WTC11 (cell line): ENCODE measurements around the gene TNNT3. TPM values are rescaled to one million over a fixed set of nuclear protein-coding genes. Genes with fewer than 3 reads are reported as not detected.
"Not testable (repeated sequence)": the region's sequence is repeated elsewhere in the genome, so short reads cannot be mapped to it uniquely, and the experiment has no call there.

Experiments
- ATAC-seq: fragments of 200-7000 bp; cut with Tn5 transposase; 2 replicates; pipeline ENCODE4 v1.10.0; 2021; ENCODE audit warnings: mild to moderate bottlenecking, moderate library complexity
- CTCF ChIA-PET: fragments of 300-600 bp; sonication (Branson Sonifier 250); formaldehyde crosslinking; loops from one replicate; lab custom pipeline; 2021; ENCODE audit warnings: antibody characterized with exemption; lab: Charles Lee
- POLR2A ChIA-PET: fragments of 350-600 bp; sonication (Branson Sonifier 250); formaldehyde crosslinking; loops from one replicate; lab custom pipeline; 2021; ENCODE audit warnings: antibody characterized with exemption; lab: Charles Lee
- DNase-seq: peaks from one replicate; pipeline ENCODE4 v3.0.0; 2021; ENCODE audit warnings: low spot score
- H3K27ac Mint-ChIP-seq: 2 replicates; pipeline ENCODE4 v1.8.0; 2021; ENCODE audit warnings: mixed read lengths
- H3K27me3 Mint-ChIP-seq: 2 replicates; pipeline ENCODE4 v1.8.0; 2021; ENCODE audit warnings: low read depth, mild to moderate bottlenecking, moderate library complexity, mixed read lengths
- H3K36me3 Mint-ChIP-seq: 2 replicates; pipeline ENCODE4 v1.8.0; 2021; ENCODE audit warnings: mixed read lengths
- H3K4me1 Mint-ChIP-seq: 2 replicates; pipeline ENCODE4 v1.8.0; 2022; ENCODE audit warnings: mixed read lengths
- H3K4me3 Mint-ChIP-seq: 2 replicates; pipeline ENCODE4 v1.8.0; 2021; ENCODE audit warnings: mild to moderate bottlenecking, moderate library complexity, mixed read lengths
- H3K9me3 Mint-ChIP-seq: 2 replicates; pipeline ENCODE4 v1.8.0; 2021; ENCODE audit warnings: mixed read lengths
- ATF1 ChIP-seq: sonication (generic); formaldehyde crosslinking; IDR thresholded peaks from 2 replicates; pipeline ENCODE4 v1.8.1; 2023; ENCODE audit warnings: mild to moderate bottlenecking, moderate library complexity, missing genetic modification reagents
- ATF6 ChIP-seq: sonication (generic); formaldehyde crosslinking; IDR thresholded peaks from 2 replicates; pipeline ENCODE4 v1.8.1; 2023; ENCODE audit warnings: mild to moderate bottlenecking, missing genetic modification reagents
- CBFB ChIP-seq: sonication (generic); formaldehyde crosslinking; IDR thresholded peaks from 2 replicates; pipeline ENCODE4 v1.8.1; 2022; ENCODE audit warnings: mild to moderate bottlenecking, low read depth, missing genetic modification reagents
- CDX4 ChIP-seq: fragments of 250-450 bp; sonication (Bioruptor Pico); IDR thresholded peaks from 2 replicates; pipeline ENCODE4 v1.9.0; 2021; ENCODE audit warnings: moderate library complexity, mild to moderate bottlenecking, inconsistent platforms, borderline replicate concordance
- CTCF ChIP-seq: fragments of 200-600 bp; IDR thresholded peaks from 2 replicates; pipeline ENCODE4 v1.8.0; 2022; ENCODE audit warnings: antibody characterized with exemption
- E2F1 ChIP-seq: sonication (generic); formaldehyde crosslinking; IDR thresholded peaks from 2 replicates; pipeline ENCODE4 v1.8.0; 2022; ENCODE audit warnings: mild to moderate bottlenecking, missing genetic modification reagents
- FOXK1 ChIP-seq: sonication (generic); formaldehyde crosslinking; IDR thresholded peaks from 2 replicates; pipeline ENCODE4 v1.8.0; 2022; ENCODE audit warnings: mild to moderate bottlenecking, moderate library complexity, missing genetic modification reagents
- FOXP4 ChIP-seq: sonication (generic); formaldehyde crosslinking; IDR thresholded peaks from 2 replicates; pipeline ENCODE4 v1.8.0; 2022; ENCODE audit warnings: mild to moderate bottlenecking, missing genetic modification reagents
- GABPB1 ChIP-seq: sonication (generic); formaldehyde crosslinking; IDR thresholded peaks from 2 replicates; pipeline ENCODE4 v1.8.1; 2023; ENCODE audit warnings: mild to moderate bottlenecking, missing genetic modification reagents
- GRHL2 ChIP-seq: fragments of 250-450 bp; sonication (Bioruptor Pico); IDR thresholded peaks from 2 replicates; pipeline ENCODE4 v1.8.0; 2022; ENCODE audit warnings: mild to moderate bottlenecking, moderate library complexity; ENCODE audit not compliant: insufficient replicate concordance, severe bottlenecking
- PREB ChIP-seq: sonication (generic); formaldehyde crosslinking; IDR thresholded peaks from 2 replicates; pipeline ENCODE4 v1.8.1; 2022; ENCODE audit warnings: mild to moderate bottlenecking, missing genetic modification reagents, moderate library complexity, borderline replicate concordance
- RORB ChIP-seq: fragments of 250-450 bp; sonication (Bioruptor Pico); IDR thresholded peaks from 2 replicates; pipeline ENCODE4 v1.9.0; 2021; ENCODE audit warnings: mild to moderate bottlenecking
- TEAD1 ChIP-seq: sonication (generic); formaldehyde crosslinking; IDR thresholded peaks from 2 replicates; pipeline ENCODE4 v1.8.0; 2022; ENCODE audit warnings: mild to moderate bottlenecking, missing genetic modification reagents
- TP53 ChIP-seq: sonication (generic); formaldehyde crosslinking; IDR thresholded peaks from 2 replicates; pipeline ENCODE4 v1.8.1; 2023; ENCODE audit warnings: mild to moderate bottlenecking, missing genetic modification reagents
- USF1 ChIP-seq: sonication (generic); formaldehyde crosslinking; IDR thresholded peaks from 2 replicates; pipeline ENCODE4 v1.8.0; 2022; ENCODE audit warnings: mild to moderate bottlenecking, missing genetic modification reagents
- ZBTB43 ChIP-seq: sonication (generic); formaldehyde crosslinking; IDR thresholded peaks from 2 replicates; pipeline ENCODE4 v1.8.1; 2023; ENCODE audit warnings: mild to moderate bottlenecking, missing genetic modification reagents
- ZMAT4 ChIP-seq: fragments of 250-450 bp; sonication (Bioruptor Pico); IDR thresholded peaks from 2 replicates; pipeline ENCODE4 v1.9.0; 2021; ENCODE audit warnings: mild to moderate bottlenecking
- total RNA-seq: library from RNA; stranded (reverse); gene quantifications from 3 replicates; pipeline ENCODE4 v1.2.3, GENCODE V29; 2021

Gene TNNT3
- total RNA-seq, 1 experiment from 2014 or later = not detected

- TF ChIP-seq CTCF = no peak
- TF ChIP-seq GABPB1 (CRISPR knock-in tag) = no peak
- no peak for TF ChIP-seq ZMAT4 (CRISPR knock-in tag)
- TF ChIP-seq CDX4 (CRISPR knock-in tag) = no peak
These were observed 35.2 kb upstream of the TNNT3 start (continued) for GRCh38 chr11:1884303-1884700.

GRCh38 chr11:1886551-1886950 is 33.0 kb upstream of the TNNT3 start:
- POLR2A ChIA-PET, DNase-seq, H3K4me3 Mint-ChIP-seq, H3K9me3 Mint-ChIP-seq, H3K36me3 Mint-ChIP-seq, CTCF ChIA-PET, H3K27me3 Mint-ChIP-seq, H3K4me1 Mint-ChIP-seq, H3K27ac Mint-ChIP-seq, ATAC-seq: not testable (repeated sequence)

GRCh38 chr11:1887451-1888346 is 31.8 kb upstream of the TNNT3 start:
- POLR2A ChIA-PET = no interaction called here
- Mint-ChIP-seq H3K27me3 (no peaks in the 10 kb centered on the region; the same call in 1 of the 2 replicates), H3K27ac (no peak overlapping the region), H3K9me3 (no peaks in the 10 kb centered on the region), H3K4me1 (no peaks in the 10 kb centered on the region), H3K36me3 (no peaks in the 10 kb centered on the region), H3K4me3 (no peak overlapping the region)
- ATAC-seq = no peak
- no peak for TF ChIP-seq TEAD1 (CRISPR knock-in tag)
- TF ChIP-seq ATF1 (CRISPR knock-in tag) = no peak
- no peak for TF ChIP-seq ZBTB43
- no peak for TF ChIP-seq GRHL2 (CRISPR knock-in tag)
- no peak for TF ChIP-seq TP53
- no peak for TF ChIP-seq FOXK1 (CRISPR knock-in tag)
- no peak for TF ChIP-seq CBFB (CRISPR knock-in tag)
- no peak for TF ChIP-seq USF1 (CRISPR knock-in tag)
- TF ChIP-seq ZMAT4 (CRISPR knock-in tag) = no peak
- no peak for TF ChIP-seq FOXP4
- TF ChIP-seq E2F1 = no peak
- TF ChIP-seq RORB (CRISPR knock-in tag) = no peak
- no peak for TF ChIP-seq PREB (CRISPR knock-in tag)
- no peak for TF ChIP-seq ATF6 (CRISPR knock-in tag)
- CTCF ChIA-PET = interaction anchor here (0.5 to 1.9 kb wide), 2 partner anchors 11 to 41 kb away, joined by 3 to 5 read pairs; no protein-coding TSS in a partner anchor
- no peak for DNase-seq
